Measurements from ENCODE around the gene SRGAP2C. TPM values are rescaled to one million over a fixed set of nuclear protein-coding genes. Genes with fewer than 3 reads are reported as not detected.
"Not testable (repeated sequence)": the region's sequence is repeated elsewhere in the genome, so short reads cannot be mapped to it uniquely, and the experiment has no call there.

Gene SRGAP2C
- total and polyA plus RNA-seq, 4 donors, result 1.9 to 11.9 (median 4.3) TPM

GRCh38 chr1:121267072-121267471, 82.3 kb downstream of the SRGAP2C start:
- H3K27me3 ChIP-seq (ENCODE audit: control insufficient read depth in 4 of 4, insufficient read depth in 4 of 4, low read length in 3 of 4); DNase-seq (ENCODE audit: low spot score); H3K9ac ChIP-seq (ENCODE audit: low read depth in 1 of 2, low read length in 2 of 2); H3K9me3 ChIP-seq (ENCODE audit: control insufficient read depth in 4 of 4, low read length in 3 of 4); H3K4me1 ChIP-seq (ENCODE audit: control insufficient read depth in 4 of 4, insufficient read depth in 4 of 4, low read length in 3 of 4); H3K4me3 ChIP-seq (ENCODE audit: low read depth in 1 of 3, low read length in 3 of 3); H3K27ac ChIP-seq (ENCODE audit: low read depth in 1 of 2, low read length in 2 of 2); H3K36me3 ChIP-seq (ENCODE audit: control insufficient read depth in 4 of 4, insufficient read depth in 3 of 4, low read depth in 1 of 4, low read length in 3 of 4): not testable (repeated sequence)
- 97% methylated on average over 3 of the region's 4 CpGs for WGBS

- not testable (repeated sequence) for H3K4me3 ChIP-seq (ENCODE audit: low read depth in 1 of 3, low read length in 3 of 3); H3K9ac ChIP-seq (ENCODE audit: low read depth in 1 of 2, low read length in 2 of 2); DNase-seq (ENCODE audit: low spot score); H3K27ac ChIP-seq (ENCODE audit: low read depth in 1 of 2, low read length in 2 of 2); H3K9me3 ChIP-seq (ENCODE audit: control insufficient read depth in 4 of 4, low read length in 3 of 4); H3K4me1 ChIP-seq (ENCODE audit: control insufficient read depth in 4 of 4, insufficient read depth in 4 of 4, low read length in 3 of 4); H3K36me3 ChIP-seq (ENCODE audit: control insufficient read depth in 4 of 4, insufficient read depth in 3 of 4, low read depth in 1 of 4, low read length in 3 of 4); H3K27me3 ChIP-seq (ENCODE audit: control insufficient read depth in 4 of 4, insufficient read depth in 4 of 4, low read length in 3 of 4)
- WGBS, result no CpG with 5 or more reads among the region's 1 CpG
Observed at GRCh38 chr1:121269309-121269708, 84.5 kb downstream of the SRGAP2C start.

- H3K27ac ChIP-seq (ENCODE audit: low read depth in 1 of 2, low read length in 2 of 2); H3K36me3 ChIP-seq (ENCODE audit: control insufficient read depth in 4 of 4, insufficient read depth in 3 of 4, low read depth in 1 of 4, low read length in 3 of 4); H3K27me3 ChIP-seq (ENCODE audit: control insufficient read depth in 4 of 4, insufficient read depth in 4 of 4, low read length in 3 of 4); H3K4me3 ChIP-seq (ENCODE audit: low read depth in 1 of 3, low read length in 3 of 3); H3K4me1 ChIP-seq (ENCODE audit: control insufficient read depth in 4 of 4, insufficient read depth in 4 of 4, low read length in 3 of 4); H3K9me3 ChIP-seq (ENCODE audit: control insufficient read depth in 4 of 4, low read length in 3 of 4); DNase-seq (ENCODE audit: low spot score); H3K9ac ChIP-seq (ENCODE audit: low read depth in 1 of 2, low read length in 2 of 2): not testable (repeated sequence)
- no CpG with 5 or more reads among the region's 3 CpGs for WGBS
Observed at GRCh38 chr1:121269973-121270372, 85.2 kb downstream of the SRGAP2C start.

- not testable (repeated sequence) for DNase-seq (ENCODE audit: low spot score); H3K9me3 ChIP-seq (ENCODE audit: control insufficient read depth in 4 of 4, low read length in 3 of 4); H3K4me1 ChIP-seq (ENCODE audit: control insufficient read depth in 4 of 4, insufficient read depth in 4 of 4, low read length in 3 of 4); H3K27ac ChIP-seq (ENCODE audit: low read depth in 1 of 2, low read length in 2 of 2); H3K9ac ChIP-seq (ENCODE audit: low read depth in 1 of 2, low read length in 2 of 2); H3K27me3 ChIP-seq (ENCODE audit: control insufficient read depth in 4 of 4, insufficient read depth in 4 of 4, low read length in 3 of 4); H3K4me3 ChIP-seq (ENCODE audit: low read depth in 1 of 3, low read length in 3 of 3); H3K36me3 ChIP-seq (ENCODE audit: control insufficient read depth in 4 of 4, insufficient read depth in 3 of 4, low read depth in 1 of 4, low read length in 3 of 4)
- WGBS, result 91% methylated on average over 2 of the region's 4 CpGs
Observed at GRCh38 chr1:121271143-121271715, 86.5 kb downstream of the SRGAP2C start.

- not testable (repeated sequence) for H3K27me3 ChIP-seq (ENCODE audit: control insufficient read depth in 4 of 4, insufficient read depth in 4 of 4, low read length in 3 of 4); DNase-seq (ENCODE audit: low spot score); H3K9me3 ChIP-seq (ENCODE audit: control insufficient read depth in 4 of 4, low read length in 3 of 4); H3K4me3 ChIP-seq (ENCODE audit: low read depth in 1 of 3, low read length in 3 of 3); H3K9ac ChIP-seq (ENCODE audit: low read depth in 1 of 2, low read length in 2 of 2); H3K4me1 ChIP-seq (ENCODE audit: control insufficient read depth in 4 of 4, insufficient read depth in 4 of 4, low read length in 3 of 4); H3K27ac ChIP-seq (ENCODE audit: low read depth in 1 of 2, low read length in 2 of 2); H3K36me3 ChIP-seq (ENCODE audit: control insufficient read depth in 4 of 4, insufficient read depth in 3 of 4, low read depth in 1 of 4, low read length in 3 of 4)
- WGBS, result 87% methylated on average over 2 of the region's 2 CpGs
Observed at GRCh38 chr1:121275435-121275834, 90.7 kb downstream of the SRGAP2C start.

GRCh38 chr1:121278202-121278601, 93.4 kb downstream of the SRGAP2C start:
- H3K9me3 ChIP-seq (ENCODE audit: control insufficient read depth in 4 of 4, low read length in 3 of 4); H3K27me3 ChIP-seq (ENCODE audit: control insufficient read depth in 4 of 4, insufficient read depth in 4 of 4, low read length in 3 of 4); H3K9ac ChIP-seq (ENCODE audit: low read depth in 1 of 2, low read length in 2 of 2); H3K4me3 ChIP-seq (ENCODE audit: low read depth in 1 of 3, low read length in 3 of 3); H3K4me1 ChIP-seq (ENCODE audit: control insufficient read depth in 4 of 4, insufficient read depth in 4 of 4, low read length in 3 of 4); H3K36me3 ChIP-seq (ENCODE audit: control insufficient read depth in 4 of 4, insufficient read depth in 3 of 4, low read depth in 1 of 4, low read length in 3 of 4); DNase-seq (ENCODE audit: low spot score); H3K27ac ChIP-seq (ENCODE audit: low read depth in 1 of 2, low read length in 2 of 2): not testable (repeated sequence)
- 83% methylated on average over 1 of the region's 3 CpGs for WGBS

- not testable (repeated sequence) for H3K27me3 ChIP-seq (ENCODE audit: control insufficient read depth in 4 of 4, insufficient read depth in 4 of 4, low read length in 3 of 4); H3K9ac ChIP-seq (ENCODE audit: low read depth in 1 of 2, low read length in 2 of 2); DNase-seq (ENCODE audit: low spot score); H3K4me3 ChIP-seq (ENCODE audit: low read depth in 1 of 3, low read length in 3 of 3); H3K9me3 ChIP-seq (ENCODE audit: control insufficient read depth in 4 of 4, low read length in 3 of 4); H3K27ac ChIP-seq (ENCODE audit: low read depth in 1 of 2, low read length in 2 of 2); H3K36me3 ChIP-seq (ENCODE audit: control insufficient read depth in 4 of 4, insufficient read depth in 3 of 4, low read depth in 1 of 4, low read length in 3 of 4); H3K4me1 ChIP-seq (ENCODE audit: control insufficient read depth in 4 of 4, insufficient read depth in 4 of 4, low read length in 3 of 4)
- 97% methylated on average over 3 of the region's 4 CpGs for WGBS
Observed at GRCh38 chr1:121278777-121279547, 94.2 kb downstream of the SRGAP2C start.

- not testable (repeated sequence) for H3K27ac ChIP-seq (ENCODE audit: low read depth in 1 of 2, low read length in 2 of 2); H3K9ac ChIP-seq (ENCODE audit: low read depth in 1 of 2, low read length in 2 of 2); H3K36me3 ChIP-seq (ENCODE audit: control insufficient read depth in 4 of 4, insufficient read depth in 3 of 4, low read depth in 1 of 4, low read length in 3 of 4); H3K9me3 ChIP-seq (ENCODE audit: control insufficient read depth in 4 of 4, low read length in 3 of 4); DNase-seq (ENCODE audit: low spot score); H3K27me3 ChIP-seq (ENCODE audit: control insufficient read depth in 4 of 4, insufficient read depth in 4 of 4, low read length in 3 of 4); H3K4me3 ChIP-seq (ENCODE audit: low read depth in 1 of 3, low read length in 3 of 3); H3K4me1 ChIP-seq (ENCODE audit: control insufficient read depth in 4 of 4, insufficient read depth in 4 of 4, low read length in 3 of 4)
- 88% methylated on average over 1 of the region's 4 CpGs for WGBS
Observed at GRCh38 chr1:121279548-121279898, 94.7 kb downstream of the SRGAP2C start.
